H1 (cell line): ENCODE measurements around the gene AFF2.

Experiments
- CTCF ChIP-seq, 3 experiments: IDR thresholded peaks; 1 replicate in 2 of 3; 2 replicates in 1 of 3; pipeline versions ENCODE4 v1.5.1 to v1.6.1; 2011; ENCODE audit warnings: low read length in 3 of 3, mild to moderate bottlenecking in 3 of 3, inconsistent platforms in 2 of 3, low read depth in 1 of 3, moderate library complexity in 1 of 3; ENCODE audit not compliant: insufficient read depth in 1 of 3; ENCODE audit errors: control extremely low read depth in 1 of 3
- E2F6 ChIP-seq: IDR thresholded peaks from 2 replicates; pipeline ENCODE4 v1.6.1; 2012; ENCODE audit warnings: inconsistent platforms
- POLR2A ChIP-seq, 2 experiments: IDR thresholded peaks; 1 replicate in 1 of 2; 2 replicates in 1 of 2; pipeline ENCODE4 v1.6.1; 2011; ENCODE audit warnings: low read depth in 2 of 2, low read length in 2 of 2, mild to moderate bottlenecking in 2 of 2; ENCODE audit errors: control extremely low read depth in 1 of 2
- SAP30 ChIP-seq: fragments of 300-600 bp; sonication (generic); IDR thresholded peaks from 2 replicates; pipeline ENCODE4 v1.7.1; 2012; ENCODE audit warnings: low read length, moderate library complexity, mild to moderate bottlenecking, inconsistent platforms; ENCODE audit not compliant: insufficient read depth, insufficient replicate concordance
- SP1 ChIP-seq: IDR thresholded peaks from 2 replicates; pipeline ENCODE4 v1.6.1; 2011; ENCODE audit warnings: low read depth, low read length
- SRF ChIP-seq: IDR thresholded peaks from 2 replicates; pipeline ENCODE4 v1.6.1; 2011; ENCODE audit warnings: mild to moderate bottlenecking, low read depth, low read length, moderate library complexity
- SUZ12 ChIP-seq: fragments of 200-600 bp; sonication (generic); IDR thresholded peaks from 2 replicates; pipeline ENCODE4 v1.6.1; 2012; ENCODE audit warnings: mild to moderate bottlenecking, inconsistent platforms, low read length, moderate library complexity, mixed read lengths

GRCh38 chrX:149013081-149013480 is 512.7 kb downstream of the AFF2 start:
- no peak for TF ChIP-seq SP1
- no peak for TF ChIP-seq CTCF (IDR thresholded peaks at IDR 0.05; ENCODE audit: control extremely low read depth in 1 of 3, insufficient read depth in 1 of 3, low read depth in 1 of 3, low read length in 3 of 3)
- no peak for TF ChIP-seq E2F6
- no peak for TF ChIP-seq POLR2A (IDR thresholded peaks at IDR 0.05; ENCODE audit: control extremely low read depth in 1 of 2, low read depth in 2 of 2, low read length in 2 of 2)
- TF ChIP-seq SRF = no peak
- no peak for TF ChIP-seq SAP30
- no peak for TF ChIP-seq SUZ12
